WERI-Rb-1 (cell line): ENCODE results near the gene MAGI2.
A peak's percentile ranks its signal among the peaks of the same experiment; 100 is the strongest.

Experiments used
- DNase-seq: peaks from one replicate; pipeline ENCODE4 v3.0.0-alpha.2; 2020
- H3K27ac ChIP-seq: fragments of 250-450 bp; sonication (Bioruptor Pico); 2 replicates; pipeline ENCODE4 v1.5.1; 2020; ENCODE audit warnings: mild to moderate bottlenecking, moderate library complexity
- H3K27me3 ChIP-seq: fragments of 250-450 bp; sonication (Bioruptor Pico); 2 replicates; pipeline ENCODE4 v1.5.1; 2021; ENCODE audit warnings: mild to moderate bottlenecking, low read depth, moderate library complexity; ENCODE audit not compliant: insufficient read depth, severe bottlenecking
- H3K36me3 ChIP-seq: fragments of 250-450 bp; sonication (Bioruptor Pico); 2 replicates; pipeline ENCODE4 v1.5.1; 2020; ENCODE audit warnings: mild to moderate bottlenecking, moderate library complexity
- H3K4me3 ChIP-seq: 2 replicates; pipeline ENCODE4 v1.5.1; 2011; ENCODE audit warnings: low read depth, mild to moderate bottlenecking, control low read depth, low read length
- H3K9me3 ChIP-seq: fragments of 250-450 bp; sonication (Bioruptor Pico); 2 replicates; pipeline ENCODE4 v1.5.1; 2021; ENCODE audit warnings: mild to moderate bottlenecking, moderate library complexity; ENCODE audit not compliant: severe bottlenecking
- CTCF ChIP-seq: IDR thresholded peaks from 2 replicates; pipeline ENCODE4 v1.5.1; 2011; ENCODE audit warnings: low read depth, mild to moderate bottlenecking, control low read depth, inconsistent platforms, low read length

The MAGI2 gene

DNA sequence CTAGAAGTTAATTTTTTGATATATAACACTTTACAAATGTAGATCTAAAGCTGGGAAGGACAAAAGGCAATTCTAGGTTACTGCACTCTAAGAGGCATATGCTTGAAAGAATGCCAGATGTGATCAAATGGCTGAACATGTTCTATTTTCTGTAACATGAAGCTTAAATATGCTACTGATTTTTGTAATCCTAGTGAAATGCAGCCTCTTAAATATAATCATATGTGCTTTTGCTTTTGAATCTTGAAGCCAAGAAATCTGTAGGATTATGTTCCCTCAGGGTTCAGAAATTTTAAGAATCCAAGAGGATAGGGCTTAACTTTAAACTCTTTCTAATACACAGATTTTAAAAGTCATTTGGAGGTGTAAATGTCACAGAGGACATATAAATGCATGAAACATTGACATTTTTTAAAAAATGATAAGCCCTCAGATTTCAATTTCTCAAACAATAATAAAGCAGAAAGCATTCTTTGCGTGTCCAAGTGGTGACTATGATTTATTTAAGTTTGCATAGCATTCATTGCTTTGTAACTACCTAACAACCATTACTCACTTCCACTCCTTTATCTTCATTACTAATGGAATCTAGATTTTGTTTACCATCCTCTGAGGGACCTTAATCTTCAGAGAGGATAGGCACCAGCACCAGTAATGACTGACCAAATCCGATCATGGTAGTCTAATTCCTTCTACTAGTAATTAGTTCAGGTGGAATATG, 170.4 kb downstream of the MAGI2 start:
- TF ChIP-seq CTCF = no peak
- Histone ChIP-seq H3K36me3 (no peaks in the 10 kb centered on the region), H3K27me3 (no peaks in the 10 kb centered on the region), H3K4me3 (no peak overlapping the region), H3K9me3 (no peaks in the 10 kb centered on the region), H3K27ac (no peak overlapping the region)
- no peak for DNase-seq

DNA sequence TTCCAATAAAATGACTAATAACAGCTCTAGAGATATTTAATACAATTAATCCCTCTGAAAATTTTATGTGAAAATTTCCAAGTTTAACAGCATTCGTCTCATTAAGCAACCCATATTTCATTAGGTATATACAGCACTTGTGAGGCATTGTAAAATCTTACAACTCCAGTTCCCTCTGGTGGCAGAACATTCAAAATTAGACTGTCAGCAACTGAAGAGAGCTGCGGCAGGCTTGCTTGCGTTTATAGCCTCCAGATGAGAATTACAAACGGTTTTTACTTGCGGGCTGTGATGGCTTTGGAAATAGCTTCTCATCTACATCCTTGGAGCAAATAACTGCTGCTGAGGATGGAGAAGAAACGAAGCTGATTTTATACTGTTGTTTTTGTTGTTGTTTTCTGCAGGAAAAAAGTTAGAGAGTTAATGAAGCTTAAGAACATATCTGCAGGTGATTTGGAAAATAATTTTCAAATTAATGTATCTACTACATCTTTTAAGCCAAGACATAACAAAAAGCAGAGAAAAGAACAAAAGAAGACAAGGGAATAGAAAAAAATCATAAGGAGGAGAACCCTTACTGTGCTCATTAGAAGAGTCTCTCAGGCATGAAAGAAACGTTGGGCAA, 171.3 kb downstream of the MAGI2 start:
- DNase-seq = peak; percentile 23
- peak; percentile 20; the same call in 1 of the 2 replicates for TF ChIP-seq CTCF
- Histone ChIP-seq H3K4me3 (no peak overlapping the region), H3K36me3 (no peaks in the 10 kb centered on the region), H3K9me3 (no peaks in the 10 kb centered on the region), H3K27me3 (no peaks in the 10 kb centered on the region), H3K27ac (no peak overlapping the region)

DNA sequence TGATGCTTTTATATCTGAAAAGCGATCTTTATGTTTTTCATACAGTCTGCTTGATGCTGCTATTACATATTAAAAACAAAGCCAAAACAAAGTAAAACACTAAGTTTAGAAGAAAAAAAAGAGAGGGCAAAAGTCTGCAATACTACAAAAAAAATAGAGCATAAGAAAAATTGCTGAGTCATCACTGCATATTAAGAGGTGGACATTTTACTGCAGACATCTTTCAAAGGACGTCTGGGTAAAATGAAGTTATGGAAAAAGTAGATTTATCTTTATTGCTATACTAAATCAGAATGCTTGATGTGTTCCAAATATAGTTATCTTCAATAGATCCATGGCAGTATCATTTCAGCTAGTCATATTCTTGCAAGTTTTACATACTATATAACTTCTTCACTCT, 172.0 kb downstream of the MAGI2 start:
- no peak for DNase-seq
- no peak overlapping the region for H3K4me3 ChIP-seq
- no peak for TF ChIP-seq CTCF
- H3K9me3 ChIP-seq = no peaks in the 10 kb centered on the region
- no peaks in the 10 kb centered on the region for H3K36me3 ChIP-seq
- H3K27ac ChIP-seq = no peak overlapping the region
- H3K27me3 ChIP-seq = no peaks in the 10 kb centered on the region

GRCh38 chr7:79272938-79273337, 180.5 kb downstream of the MAGI2 start:
- Histone ChIP-seq H3K36me3 (no peaks in the 10 kb centered on the region), H3K4me3 (no peak overlapping the region), H3K27me3 (no peaks in the 10 kb centered on the region), H3K27ac (no peak overlapping the region), H3K9me3 (no peaks in the 10 kb centered on the region)
- TF ChIP-seq CTCF = no peak
- DNase-seq = no peak

DNA sequence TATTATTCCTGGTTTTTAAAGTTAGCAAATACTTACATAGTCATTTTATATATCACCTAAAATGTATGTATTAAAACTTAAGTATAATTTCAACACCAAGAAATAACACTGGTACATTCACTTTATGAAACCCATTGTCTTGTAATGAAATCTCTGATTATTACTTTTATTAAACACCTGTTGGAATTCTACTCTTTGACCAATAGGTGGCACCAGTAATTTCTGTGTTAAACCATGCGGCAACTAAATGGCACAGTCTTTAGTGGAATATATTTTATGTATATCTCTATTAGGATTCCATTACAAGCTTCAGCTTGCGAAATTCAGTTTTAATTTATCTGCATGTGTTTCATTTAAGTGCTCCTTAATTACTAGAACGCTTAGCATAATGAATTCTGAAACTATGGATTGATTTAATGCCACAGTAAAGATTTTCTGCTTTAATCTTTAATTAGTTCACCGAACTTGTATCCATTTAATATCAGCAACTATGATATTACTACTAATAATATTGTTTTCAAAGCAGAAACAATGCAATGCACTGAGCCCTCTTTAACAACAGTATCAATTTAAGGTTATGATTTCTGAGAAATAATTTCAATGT, 181.3 kb downstream of the MAGI2 start:
- no peaks in the 10 kb centered on the region for H3K36me3 ChIP-seq
- no peak overlapping the region for H3K4me3 ChIP-seq
- no peak for TF ChIP-seq CTCF
- H3K9me3 ChIP-seq = no peaks in the 10 kb centered on the region
- H3K27me3 ChIP-seq = no peaks in the 10 kb centered on the region
- no peak for DNase-seq
- H3K27ac ChIP-seq = no peak overlapping the region
